Right lobe of liver (tissue), 6 donors: ENCODE data around the gene MYO1D. TPM values are rescaled to one million over a fixed set of nuclear protein-coding genes. Genes with fewer than 3 reads are reported as not detected.

Experiments used
- ATAC-seq, 4 donors: fragments of 200-7000 bp; cut with Tn5 transposase; one replicate each; pipeline ENCODE4 v1.9.1; 2020; ENCODE audit warnings: mild to moderate bottlenecking in 4 of 4, moderate library complexity in 4 of 4
- DNase-seq, 3 donors: peaks; one replicate each; pipeline ENCODE4 v3.0.0-alpha.2; 2020
- H3K27ac ChIP-seq, 3 donors: fragments of 200-600 bp; one replicate each; pipeline ENCODE4 v1.8.0; 2022
- H3K27me3 ChIP-seq, 2 donors: fragments of 200-600 bp; one replicate each; pipeline ENCODE4 v1.8.0; 2022
- H3K36me3 ChIP-seq, 4 donors: fragments of 200-600 bp; sonication (generic) in 1 of 4; one replicate each; pipeline versions ENCODE4 v1.5.1 to v1.8.0; 2017 to 2022; ENCODE audit warnings: control low read depth in 1 of 4
- H3K4me1 ChIP-seq, 4 donors: fragments of 200-600 bp; sonication (generic) in 1 of 4; one replicate each; pipeline versions ENCODE4 v1.5.1 to v1.8.0; 2017 to 2022; ENCODE audit warnings: control low read depth in 1 of 4
- H3K4me3 ChIP-seq, 3 donors: fragments of 200-600 bp; one replicate each; pipeline ENCODE4 v1.8.0; 2022
- H3K9me3 ChIP-seq, 4 donors: fragments of 200-600 bp; sonication (generic) in 1 of 4; one replicate each; pipeline versions ENCODE4 v1.5.1 to v1.8.0; 2017 to 2022; ENCODE audit warnings: control low read depth in 1 of 4
- CTCF ChIP-seq, 4 donors: fragments of 200-600 bp in 3 of 4; fragments of 450-650 bp in 1 of 4; IDR thresholded peaks; one replicate each; pipeline versions ENCODE4 v1.5.1 to v1.8.0; 2016 to 2022; ENCODE audit warnings: antibody characterized with exemption in 4 of 4, mild to moderate bottlenecking in 2 of 4
- POLR2A ChIP-seq: fragments of 450-650 bp; IDR thresholded peaks from one replicate; pipeline ENCODE4 v1.6.1; 2017; ENCODE audit warnings: antibody characterized with exemption, mild to moderate bottlenecking
- WGBS: methylation state at CpG from one replicate; pipeline ENCODE4 v1.1.6; 2018; ENCODE audit warnings: low coverage, low lambda C conversion rate; ENCODE audit not compliant: insufficient coverage; ENCODE audit errors: missing lambda C conversion rate; 5-methylcytosine and 5-hydroxymethylcytosine counted together
- intact Hi-C, 2 donors: fragments of 100-400 bp; cut with DNase I; formaldehyde crosslinking; loops; one replicate each; pipeline versions ENCODE4 v1.11.2 to v1.14.1; 2022
- total RNA-seq, 6 experiments: library from RNA; depleted of rRNA in 2 of 6; stranded (reverse); fragments of >200 nt in 2 of 6; fragmentation: NEBNext Ultra II Directional in 3 of 6; extraction: Animal tissue kit (Norgen Biotek cat#: 25700) in 3 of 6; gene quantifications; one replicate each; pipeline versions ENCODE4 v1.1.0 to v1.2.4, GENCODE V29; 2016 to 2023
- donor health status: DM: no; HTN: yes; CAD: no.
- donor health status: DM: no; HTN: no; CAD: no.
- donor health status: DM: no; HTN: no; CAD: no.
- donor health status: DM: no; HTN: yes; CAD: no.
- donor health status: DM: no; HTN: yes; CAD: no.

MYO1D gene
- total RNA-seq, 6 experiments from 2014 or later, result 17.6 to 25.7 (median 21.0) TPM

GRCh38 chr17:32488604-32489180 lies 388.2 kb downstream of the MYO1D start:
- peak in 1 of 3 donors; percentile 69 for DNase-seq
- Histone ChIP-seq H3K4me3 (no peak overlapping the region), H3K9me3 (no peaks in the 10 kb centered on the region), H3K4me1 (peaks cover 0 to 16% (median 0%) of the 10 kb centered on the region in 4 donors), H3K27me3 (no peaks in the 10 kb centered on the region), H3K36me3 (no peaks in the 10 kb centered on the region), H3K27ac (no peak overlapping the region)
- WGBS, result 68% methylated on average over 5 of the region's 13 CpGs
- peak in 1 of 4 donors; percentile 2 for ATAC-seq
- intact Hi-C loops, result no loop called here
- TF ChIP-seq CTCF (IDR thresholded peaks at IDR 0.05) (no peak), POLR2A (no peak)

- no peaks in the 10 kb centered on the region for H3K9me3 ChIP-seq
- H3K27ac ChIP-seq, result no peak overlapping the region
- no peaks in the 10 kb centered on the region for H3K27me3 ChIP-seq
- intact Hi-C loops, result no loop called here
- peaks cover 0 to 16% (median 0%) of the 10 kb centered on the region in 4 donors for H3K4me1 ChIP-seq
- TF ChIP-seq POLR2A (no peak), CTCF (IDR thresholded peaks at IDR 0.05) (no peak)
- WGBS, result 97% methylated on average over 5 of the region's 16 CpGs
- H3K36me3 ChIP-seq, result no peaks in the 10 kb centered on the region
- ATAC-seq, result no peak
- peak overlapping the region in 1 of 3 donors; percentile 69 for H3K4me3 ChIP-seq
- DNase-seq, result no peak
Observed at GRCh38 chr17:32488177-32488542, 388.8 kb downstream of the MYO1D start.

- H3K27ac ChIP-seq, result no peak overlapping the region
Observed at GRCh38 chr17:32487473-32488176, 389.3 kb downstream of the MYO1D start.

More at GRCh38 chr17:32487473-32488176, 389.3 kb downstream of the MYO1D start:
- no CpG with 5 or more reads among the region's 59 CpGs for WGBS
- Histone ChIP-seq H3K4me1 (peaks cover 0 to 16% (median 0%) of the 10 kb centered on the region in 4 donors), H3K36me3 (peaks cover 0 to 4% (median under 1%) of the 10 kb centered on the region in 4 donors), H3K4me3 (peak overlapping the region; percentile 31 to 69 (median 38)), H3K27me3 (no peaks in the 10 kb centered on the region), H3K9me3 (no peaks in the 10 kb centered on the region)
- ATAC-seq (no peak), DNase-seq (no peak)
- TF ChIP-seq CTCF (IDR thresholded peaks at IDR 0.05) (no peak), POLR2A (no peak)
- intact Hi-C loops, result no loop called here
